ENCODE results near the gene EIF2AK2.

Gene EIF2AK2

GRCh38 chr2:37168217-37168981 is 11.6 kb upstream of the EIF2AK2 start:
- no peak for DNase-seq

- DNase-seq, result no peak
Measured at GRCh38 chr2:37167636-37168180, 10.9 kb upstream of the EIF2AK2 start.

GRCh38 chr2:37164757-37165156 is 8.0 kb upstream of the EIF2AK2 start:
- DNase-seq, result no peak

- peak; percentile 48 for DNase-seq
Measured at GRCh38 chr2:37156071-37156856, 516 bp downstream of the EIF2AK2 start.

GRCh38 chr2:37154785-37155184 is 2.0 kb downstream of the EIF2AK2 start:
- DNase-seq, result no peak

- no peak for DNase-seq
Measured at GRCh38 chr2:37153224-37153623, 3.6 kb downstream of the EIF2AK2 start.

- DNase-seq, result no peak
Measured at GRCh38 chr2:37149626-37150322, 7.0 kb downstream of the EIF2AK2 start.

- DNase-seq, result no peak
Measured at GRCh38 chr2:37148325-37148724, 8.5 kb downstream of the EIF2AK2 start.

GRCh38 chr2:37146062-37146461 is 10.7 kb downstream of the EIF2AK2 start:
- DNase-seq, result no peak

GRCh38 chr2:37143974-37144373 is 12.8 kb downstream of the EIF2AK2 start:
- DNase-seq, result no peak

GRCh38 chr2:37142546-37142945 is 14.2 kb downstream of the EIF2AK2 start:
- DNase-seq, result no peak

- DNase-seq, result no peak
Measured at GRCh38 chr2:37132914-37133313, 23.9 kb downstream of the EIF2AK2 start.

- no peak for DNase-seq
Measured at GRCh38 chr2:37125416-37125815, 31.4 kb downstream of the EIF2AK2 start.

- DNase-seq, result no peak
Measured at GRCh38 chr2:37119157-37119556, 37.6 kb downstream of the EIF2AK2 start.

GRCh38 chr2:37117566-37117965 is 39.2 kb downstream of the EIF2AK2 start:
- no peak for DNase-seq

GRCh38 chr2:37111958-37112357 is 44.8 kb downstream of the EIF2AK2 start:
- no peak for DNase-seq

- no peak for DNase-seq
Measured at GRCh38 chr2:37110306-37111212, 46.2 kb downstream of the EIF2AK2 start.

GRCh38 chr2:37109523-37109922 is 47.3 kb downstream of the EIF2AK2 start:
- DNase-seq, result no peak

GRCh38 chr2:37105150-37105549 is 51.6 kb downstream of the EIF2AK2 start:
- DNase-seq, result no peak

GRCh38 chr2:37104178-37104577 is 52.6 kb downstream of the EIF2AK2 start:
- DNase-seq, result no peak

GRCh38 chr2:37102588-37102987 is 54.2 kb downstream of the EIF2AK2 start:
- DNase-seq, result no peak

GRCh38 chr2:37100054-37100453 is 56.7 kb downstream of the EIF2AK2 start:
- DNase-seq, result no peak

Data from activated naive CD4-positive, alpha-beta T cell treated with anti-CD3 and anti-CD28 coated beads, Interleukin-2, amount 50 U/mL, for 16 hours (primary cell).